Cardiac muscle cell (in vitro differentiated cells and primary cell): ENCODE measurements around the gene CRHR1. TPM values are rescaled to one million over a fixed set of nuclear protein-coding genes. Genes with fewer than 3 reads are reported as not detected.
A peak's percentile ranks its signal among the peaks of the same experiment; 100 is the strongest.

Source experiments
- DNase-seq, 2 donors: peaks; one replicate each; pipeline versions ENCODE4 v3.0.0 to v3.0.0-alpha.2; 2010 to 2017; ENCODE audit warnings: low read depth in 1 of 2, low spot score in 1 of 2
- H3K27ac ChIP-seq: fragments of 200-600 bp; sonication (generic); 2 replicates; pipeline ENCODE4 v1.5.1; 2016
- H3K27me3 ChIP-seq: fragments of 200-600 bp; sonication (generic); 2 replicates; pipeline ENCODE4 v1.6.0; 2016; ENCODE audit warnings: control low read depth
- H3K36me3 ChIP-seq: fragments of 200-600 bp; sonication (generic); 2 replicates; pipeline ENCODE4 v1.5.1; 2016; ENCODE audit warnings: control low read depth
- H3K4me1 ChIP-seq: fragments of 200-600 bp; sonication (generic); 2 replicates; pipeline ENCODE4 v1.8.1; 2017; ENCODE audit warnings: low read depth, mild to moderate bottlenecking, mixed run types
- H3K4me3 ChIP-seq: fragments of 200-600 bp; sonication (generic); 2 replicates; pipeline ENCODE4 v1.5.1; 2016; ENCODE audit warnings: mild to moderate bottlenecking
- H3K9me3 ChIP-seq: fragments of 200-600 bp; sonication (generic); 2 replicates; pipeline ENCODE4 v1.5.1; 2017; ENCODE audit warnings: low read depth, mild to moderate bottlenecking, control low read depth
- CTCF ChIP-seq: IDR thresholded peaks from 2 replicates; pipeline ENCODE4 v1.5.1; 2012; ENCODE audit warnings: low read depth, mild to moderate bottlenecking, low read length
- polyA plus RNA-seq: library from polyadenylated mRNA; unstranded; fragments of >200 nt; fragmentation: Nextera tagmentation; extraction: Ambion mirVana; gene quantifications from 2 replicates; pipeline ENCODE4 v1.2.1, GENCODE V29; 2016
- total RNA-seq: library from RNA; depleted of rRNA; stranded (reverse); fragments of >200 nt; gene quantifications from 2 replicates; pipeline ENCODE4 v1.2.3, GENCODE V29; 2016

The CRHR1 gene
- total RNA-seq (0.11 and 0.86 TPM in 2 replicates), polyA plus RNA-seq (0.27 TPM in 1 of 2 replicates, not detected in the other)

GRCh38 chr17:45784293-45784740 lies at the start of gene CRHR1:
TSS of gene CRHR1 (plus strand) at chr17:45784320. CDS start at chr17:45784545, 225 bp downstream.
- DNase-seq = no peak
- no peak for TF ChIP-seq CTCF
- H3K4me3 ChIP-seq = peak within 1 kb of the TSS; percentile 39
- H3K4me1 ChIP-seq = peaks cover 14% of the 10 kb centered on the region
- H3K9me3 ChIP-seq = no peaks in the 10 kb centered on the region
- H3K27ac ChIP-seq = no peak within 1 kb of the TSS
- no peaks in the 10 kb centered on the region for H3K36me3 ChIP-seq
- H3K27me3 ChIP-seq = peaks cover 88% of the 10 kb centered on the region

- no peak for DNase-seq
- Histone ChIP-seq H3K4me3 (no peak overlapping the region), H3K27me3 (peaks cover 2% of the 10 kb centered on the region), H3K9me3 (no peaks in the 10 kb centered on the region), H3K27ac (no peak overlapping the region), H3K36me3 (no peaks in the 10 kb centered on the region), H3K4me1 (no peaks in the 10 kb centered on the region)
- TF ChIP-seq CTCF = no peak
Observed at GRCh38 chr17:45734598-45734997, 49.5 kb upstream of the CRHR1 start.

GRCh38 chr17:45735488-45735887 lies 48.6 kb upstream of the CRHR1 start:
- Histone ChIP-seq H3K36me3 (no peaks in the 10 kb centered on the region), H3K27ac (no peak overlapping the region), H3K9me3 (no peaks in the 10 kb centered on the region), H3K4me3 (no peak overlapping the region), H3K4me1 (no peaks in the 10 kb centered on the region), H3K27me3 (peaks cover 2% of the 10 kb centered on the region)
- no peak for DNase-seq
- no peak for TF ChIP-seq CTCF

GRCh38 chr17:45739786-45740185 lies 44.3 kb upstream of the CRHR1 start:
- Histone ChIP-seq H3K9me3 (no peaks in the 10 kb centered on the region), H3K27ac (no peak overlapping the region), H3K4me1 (no peaks in the 10 kb centered on the region), H3K4me3 (no peak overlapping the region), H3K27me3 (peaks cover 34% of the 10 kb centered on the region), H3K36me3 (no peaks in the 10 kb centered on the region)
- DNase-seq = no peak
- no peak for TF ChIP-seq CTCF

GRCh38 chr17:45740553-45741330 lies 43.4 kb upstream of the CRHR1 start:
- H3K36me3 ChIP-seq = no peaks in the 10 kb centered on the region
- H3K4me1 ChIP-seq = no peaks in the 10 kb centered on the region
- TF ChIP-seq CTCF = no peak
- H3K27ac ChIP-seq = no peak overlapping the region
- H3K4me3 ChIP-seq = no peak overlapping the region
- H3K9me3 ChIP-seq = no peaks in the 10 kb centered on the region
- DNase-seq = peak; percentile 18 to 66
- peaks cover 42% of the 10 kb centered on the region for H3K27me3 ChIP-seq
